ENCODE measurements around the gene LANCL3.
"Not testable (repeated sequence)": the region's sequence is repeated elsewhere in the genome, so short reads cannot be mapped to it uniquely, and the experiment has no call there.

Gene LANCL3

GRCh38 chrX:37571426-37572107 is at the start of gene LANCL3:
Gene LANCL3, plus strand, starts transcription at chrX:37571661. Its CDS starts 210 bp downstream, at chrX:37571871.
- H3K36me3 ChIP-seq, H3K4me1 ChIP-seq, H3K27ac ChIP-seq, H4K20me1 ChIP-seq, H3K4me3 ChIP-seq, H3K4me2 ChIP-seq, H3K9ac ChIP-seq: not testable (repeated sequence)
- Histone ChIP-seq H3K9me3 (peaks cover 17% of the 10 kb centered on the region), H3K27me3 (peaks cover 21% of the 10 kb centered on the region)

- not testable (repeated sequence) for H3K36me3 ChIP-seq, H3K4me1 ChIP-seq, H3K9me3 ChIP-seq, H3K27ac ChIP-seq, H3K9ac ChIP-seq, H3K4me2 ChIP-seq, H4K20me1 ChIP-seq, H3K27me3 ChIP-seq, H3K4me3 ChIP-seq
Observed at GRCh38 chrX:37523673-37524072, 47.8 kb upstream of the LANCL3 start.

GRCh38 chrX:37541991-37542390 is 29.5 kb upstream of the LANCL3 start:
- no peak overlapping the region for H3K4me2 ChIP-seq
- no peaks in the 10 kb centered on the region for H3K36me3 ChIP-seq
- H3K27me3 ChIP-seq, result no peaks in the 10 kb centered on the region
- H4K20me1 ChIP-seq, result no peaks in the 10 kb centered on the region
- peaks cover 21% of the 10 kb centered on the region for H3K9me3 ChIP-seq
- no peak overlapping the region for H3K9ac ChIP-seq
- TF ChIP-seq Cebpa-rat (IDR thresholded peaks at IDR 0.05), result no peak
- H3K4me1 ChIP-seq, result no peaks in the 10 kb centered on the region
- H3K4me3 ChIP-seq, result no peak overlapping the region
- no peak overlapping the region for H3K27ac ChIP-seq

GRCh38 chrX:37542791-37543190 is 28.7 kb upstream of the LANCL3 start:
- TF ChIP-seq Cebpa-rat (IDR thresholded peaks at IDR 0.05), result no peak
- Histone ChIP-seq H4K20me1 (no peaks in the 10 kb centered on the region), H3K27ac (no peak overlapping the region), H3K9ac (no peak overlapping the region), H3K4me1 (no peaks in the 10 kb centered on the region), H3K36me3 (no peaks in the 10 kb centered on the region), H3K9me3 (peaks cover 21% of the 10 kb centered on the region), H3K27me3 (no peaks in the 10 kb centered on the region), H3K4me3 (no peak overlapping the region), H3K4me2 (no peak overlapping the region)

GRCh38 chrX:37543324-37543723 is 28.1 kb upstream of the LANCL3 start:
- Histone ChIP-seq H3K27me3 (no peaks in the 10 kb centered on the region), H4K20me1 (no peaks in the 10 kb centered on the region), H3K36me3 (no peaks in the 10 kb centered on the region), H3K27ac (no peak overlapping the region), H3K4me3 (no peak overlapping the region), H3K4me2 (no peak overlapping the region), H3K4me1 (no peaks in the 10 kb centered on the region), H3K9ac (no peak overlapping the region), H3K9me3 (peaks cover 21% of the 10 kb centered on the region)
- TF ChIP-seq Cebpa-rat (IDR thresholded peaks at IDR 0.05), result no peak

GRCh38 chrX:37544531-37544930 is 26.9 kb upstream of the LANCL3 start:
- peaks cover 21% of the 10 kb centered on the region for H3K9me3 ChIP-seq
- H3K27me3 ChIP-seq, H3K36me3 ChIP-seq, H4K20me1 ChIP-seq, H3K4me2 ChIP-seq, H3K9ac ChIP-seq, H3K27ac ChIP-seq, H3K4me3 ChIP-seq, H3K4me1 ChIP-seq: not testable (repeated sequence)

- Histone ChIP-seq H3K9ac (no peak overlapping the region), H3K9me3 (peaks cover 21% of the 10 kb centered on the region), H3K4me1 (no peaks in the 10 kb centered on the region), H3K27ac (no peak overlapping the region), H4K20me1 (no peaks in the 10 kb centered on the region), H3K27me3 (no peaks in the 10 kb centered on the region), H3K4me2 (no peak overlapping the region), H3K36me3 (no peaks in the 10 kb centered on the region), H3K4me3 (no peak overlapping the region)
- no peak for TF ChIP-seq Cebpa-rat (IDR thresholded peaks at IDR 0.05)
Observed at GRCh38 chrX:37545066-37545465, 26.4 kb upstream of the LANCL3 start.

GRCh38 chrX:37549619-37550018 is 21.8 kb upstream of the LANCL3 start:
- H3K4me2 ChIP-seq, H3K27me3 ChIP-seq, H3K27ac ChIP-seq, H3K9ac ChIP-seq, H4K20me1 ChIP-seq, H3K4me1 ChIP-seq, H3K36me3 ChIP-seq, H3K4me3 ChIP-seq, H3K9me3 ChIP-seq: not testable (repeated sequence)

GRCh38 chrX:37553476-37553875 is 18.0 kb upstream of the LANCL3 start:
- Histone ChIP-seq H3K4me2 (no peak overlapping the region), H3K9ac (no peak overlapping the region), H4K20me1 (no peaks in the 10 kb centered on the region), H3K4me1 (no peaks in the 10 kb centered on the region), H3K27me3 (no peaks in the 10 kb centered on the region), H3K4me3 (no peak overlapping the region), H3K36me3 (no peaks in the 10 kb centered on the region), H3K9me3 (no peaks in the 10 kb centered on the region), H3K27ac (no peak overlapping the region)
- TF ChIP-seq Cebpa-rat (IDR thresholded peaks at IDR 0.05), result no peak

GRCh38 chrX:37565254-37565653 is 6.2 kb upstream of the LANCL3 start:
- H3K9ac ChIP-seq, result not testable (repeated sequence)

GRCh38 chrX:37570349-37570748 is 1.1 kb upstream of the LANCL3 start:
- Histone ChIP-seq H3K27me3 (peaks cover 21% of the 10 kb centered on the region), H3K9me3 (peaks cover 17% of the 10 kb centered on the region)
- H3K4me2 ChIP-seq, H3K36me3 ChIP-seq, H3K4me1 ChIP-seq, H4K20me1 ChIP-seq, H3K4me3 ChIP-seq, H3K27ac ChIP-seq, H3K9ac ChIP-seq: not testable (repeated sequence)

More at GRCh38 chrX:37565254-37565653, 6.2 kb upstream of the LANCL3 start:
- H4K20me1 ChIP-seq, H3K4me1 ChIP-seq, H3K4me3 ChIP-seq, H3K36me3 ChIP-seq, H3K27ac ChIP-seq, H3K9me3 ChIP-seq, H3K4me2 ChIP-seq, H3K27me3 ChIP-seq: not testable (repeated sequence)

- H3K4me1 ChIP-seq, H3K4me2 ChIP-seq, H3K4me3 ChIP-seq, H3K27ac ChIP-seq, H3K36me3 ChIP-seq, H3K9ac ChIP-seq, H4K20me1 ChIP-seq: not testable (repeated sequence)
- Histone ChIP-seq H3K9me3 (peaks cover 17% of the 10 kb centered on the region), H3K27me3 (peaks cover 21% of the 10 kb centered on the region)
Observed at GRCh38 chrX:37572108-37572587, 687 bp downstream of the LANCL3 start.

- H3K4me2 ChIP-seq, H4K20me1 ChIP-seq, H3K36me3 ChIP-seq, H3K4me1 ChIP-seq, H3K27ac ChIP-seq, H3K9ac ChIP-seq, H3K4me3 ChIP-seq: not testable (repeated sequence)
- peaks cover 21% of the 10 kb centered on the region for H3K27me3 ChIP-seq
- peaks cover 17% of the 10 kb centered on the region for H3K9me3 ChIP-seq
Observed at GRCh38 chrX:37573121-37573520, 1.7 kb downstream of the LANCL3 start.
